MG63 (cell line): ENCODE results near the gene TUBB8B. TPM values are rescaled to one million over a fixed set of nuclear protein-coding genes. Genes with fewer than 3 reads are reported as not detected.
"Not testable (repeated sequence)": the region's sequence is repeated elsewhere in the genome, so short reads cannot be mapped to it uniquely, and the experiment has no call there.

ENCODE experiments used
- DNase-seq: peaks from one replicate; pipeline ENCODE4 v3.0.0-alpha.2; 2020
- H3K27me3 ChIP-seq: fragments of 250-450 bp; sonication (Bioruptor Pico); 2 replicates; pipeline ENCODE4 v1.5.1; 2020; ENCODE audit warnings: mild to moderate bottlenecking, moderate library complexity
- H3K36me3 ChIP-seq: fragments of 250-450 bp; sonication (Bioruptor Pico); 2 replicates; pipeline ENCODE4 v1.5.1; 2020; ENCODE audit warnings: mild to moderate bottlenecking, moderate library complexity
- H3K4me3 ChIP-seq: fragments of 250-450 bp; sonication (Bioruptor Pico); 2 replicates; pipeline ENCODE4 v1.5.1; 2020; ENCODE audit warnings: mild to moderate bottlenecking, moderate library complexity
- H3K9me3 ChIP-seq: fragments of 250-450 bp; sonication (Bioruptor Pico); 2 replicates; pipeline ENCODE4 v1.5.1; 2020; ENCODE audit warnings: mild to moderate bottlenecking, moderate library complexity
- total RNA-seq: library from RNA; depleted of rRNA; stranded (reverse); fragments of >200 nt; shearing (Covaris generic); gene quantifications from 2 replicates; pipeline ENCODE4 v1.2.3, GENCODE V29; 2014; ENCODE audit warnings: low replicate concordance; rRNA removed

TUBB8B gene
- not detected in 2 replicates for total RNA-seq

DNA sequence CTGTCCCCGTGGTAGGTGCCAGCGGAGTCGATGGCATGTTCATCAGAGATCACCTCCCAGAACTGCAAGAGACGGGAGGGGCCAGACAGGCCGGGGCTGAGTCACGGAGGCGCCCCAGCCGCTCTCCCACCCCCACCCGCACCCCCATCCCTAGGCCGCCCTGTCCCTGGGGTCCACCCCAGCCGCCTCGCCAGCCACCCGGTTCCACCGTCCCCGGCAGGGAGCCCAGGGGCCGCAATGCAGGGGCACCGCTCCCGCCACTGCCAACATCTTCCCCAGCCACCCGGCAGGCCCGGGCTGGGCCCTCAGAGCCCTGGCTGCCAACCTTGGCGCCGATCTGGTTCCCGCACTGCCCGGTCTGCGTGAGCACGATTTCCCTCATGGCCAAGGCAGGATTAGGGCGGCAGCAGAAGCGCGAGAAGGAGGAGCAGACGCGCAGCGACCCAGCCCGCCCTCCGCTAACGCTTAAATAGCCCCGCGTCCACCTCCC is at the start of gene TUBB8B:
TSS of gene TUBB8B (minus strand) at position 440 of the 490 bp plus-strand sequence. CDS start at position 382, 58 bp downstream.
- H3K4me3 ChIP-seq, DNase-seq, H3K36me3 ChIP-seq: not testable (repeated sequence)

DNA sequence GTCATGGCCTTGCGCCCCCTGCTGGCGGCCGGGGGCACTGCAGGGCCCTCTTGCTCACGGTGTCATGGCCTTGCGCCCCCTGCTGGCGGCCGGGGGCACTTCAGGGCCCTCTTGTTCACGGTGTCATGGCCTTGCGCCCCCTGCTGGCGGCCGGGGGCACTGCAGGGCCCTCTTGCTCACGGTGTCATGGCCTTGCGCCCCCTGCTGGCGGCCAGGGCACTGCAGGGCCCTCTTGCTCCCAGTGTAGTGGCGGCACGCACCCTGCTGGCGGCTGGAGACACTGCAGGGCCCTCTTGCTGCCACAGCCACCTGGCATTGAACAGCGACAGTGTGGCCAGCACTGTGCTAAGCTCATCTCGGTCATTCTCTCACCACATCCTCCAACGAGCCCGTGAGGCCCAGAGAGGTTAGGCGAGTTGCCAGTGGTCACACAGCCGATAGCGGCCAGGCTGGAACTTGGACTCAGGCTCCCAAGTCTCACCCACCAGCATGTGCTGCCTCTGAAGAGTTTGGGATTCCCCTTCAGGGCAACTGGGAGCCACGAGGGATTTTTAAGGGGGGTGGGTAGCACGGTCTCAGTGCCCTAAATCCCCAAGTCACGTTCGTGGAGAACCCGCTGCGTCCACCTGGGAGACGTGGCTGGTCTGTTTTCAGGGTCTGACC is 48.0 kb upstream of the TUBB8B start:
- H3K27me3 ChIP-seq, H3K4me3 ChIP-seq, DNase-seq, H3K9me3 ChIP-seq, H3K36me3 ChIP-seq: not testable (repeated sequence)

More for the DNA sequence above, at the start of gene TUBB8B:
- not testable (repeated sequence) for H3K27me3 ChIP-seq, H3K9me3 ChIP-seq

DNA sequence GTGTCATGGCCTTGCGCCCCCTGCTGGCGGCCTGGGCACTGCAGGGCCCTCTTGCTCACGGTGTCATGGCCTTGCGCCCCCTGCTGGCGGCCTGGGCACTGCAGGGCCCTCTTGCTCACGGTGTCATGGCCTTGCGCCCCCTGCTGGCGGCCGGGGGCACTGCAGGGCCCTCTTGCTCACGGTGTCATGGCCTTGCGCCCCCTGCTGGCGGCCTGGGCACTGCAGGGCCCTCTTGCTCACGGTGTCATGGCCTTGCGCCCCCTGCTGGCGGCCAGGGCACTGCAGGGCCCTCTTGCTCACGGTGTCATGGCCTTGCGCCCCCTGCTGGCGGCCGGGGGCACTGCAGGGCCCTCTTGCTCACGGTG is 47.3 kb upstream of the TUBB8B start:
- H3K9me3 ChIP-seq, H3K36me3 ChIP-seq, DNase-seq, H3K27me3 ChIP-seq, H3K4me3 ChIP-seq: not testable (repeated sequence)

DNA sequence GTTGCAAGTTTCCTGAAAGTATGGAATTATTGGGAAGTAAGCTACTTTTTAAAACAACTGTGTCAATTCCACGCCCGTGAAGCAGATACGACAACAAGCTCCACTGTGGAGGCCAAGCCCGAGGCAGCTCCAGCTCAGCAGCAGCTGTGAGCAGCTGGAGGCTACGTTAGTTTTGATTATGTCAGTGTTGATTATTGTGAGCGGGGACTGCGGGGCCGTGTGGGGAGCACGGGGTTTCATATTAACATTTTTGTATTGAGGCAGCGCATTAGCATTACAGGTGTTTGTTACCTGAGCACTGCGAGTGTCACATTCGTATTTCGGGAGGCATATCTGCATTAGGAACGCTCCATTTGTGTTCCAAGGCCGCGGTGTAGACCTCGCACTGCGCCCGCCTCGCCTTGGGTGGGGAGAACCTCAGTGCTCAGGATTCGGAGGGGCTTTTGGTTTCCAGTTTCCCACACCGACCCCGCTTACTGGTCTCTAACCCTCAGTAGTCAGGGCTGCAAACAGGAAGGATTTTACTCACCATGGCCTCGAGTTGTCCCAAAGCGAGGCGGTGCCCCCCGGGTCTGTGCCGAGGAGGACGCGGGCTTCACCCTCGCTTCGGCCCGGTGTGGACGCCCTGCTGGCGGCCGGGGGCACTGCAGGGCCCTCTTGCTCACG is 46.8 kb upstream of the TUBB8B start:
- not testable (repeated sequence) for H3K36me3 ChIP-seq, H3K27me3 ChIP-seq, H3K4me3 ChIP-seq, H3K9me3 ChIP-seq
- peak; percentile 17 for DNase-seq

DNA sequence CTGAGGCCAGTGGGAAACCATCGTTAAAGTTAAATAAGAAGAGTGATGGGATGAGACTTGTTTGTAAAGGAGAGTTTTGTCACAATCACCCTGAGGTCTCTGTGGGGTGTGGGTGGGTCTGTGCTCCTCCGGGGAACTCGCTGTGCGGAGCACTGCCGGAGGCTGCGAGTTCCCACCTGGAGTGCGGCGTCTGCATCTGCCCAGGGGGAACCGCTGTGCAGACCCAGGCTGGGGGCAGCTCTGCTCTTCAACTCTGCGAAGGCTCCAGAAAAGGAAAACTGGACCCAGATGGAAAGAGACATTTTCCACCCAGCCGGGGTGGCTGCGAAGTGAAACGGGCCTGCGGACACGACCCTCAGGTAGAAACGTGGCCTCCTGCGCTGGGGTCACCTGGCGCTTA is 46.2 kb upstream of the TUBB8B start:
- H3K9me3 ChIP-seq, DNase-seq, H3K4me3 ChIP-seq: not testable (repeated sequence)

DNA sequence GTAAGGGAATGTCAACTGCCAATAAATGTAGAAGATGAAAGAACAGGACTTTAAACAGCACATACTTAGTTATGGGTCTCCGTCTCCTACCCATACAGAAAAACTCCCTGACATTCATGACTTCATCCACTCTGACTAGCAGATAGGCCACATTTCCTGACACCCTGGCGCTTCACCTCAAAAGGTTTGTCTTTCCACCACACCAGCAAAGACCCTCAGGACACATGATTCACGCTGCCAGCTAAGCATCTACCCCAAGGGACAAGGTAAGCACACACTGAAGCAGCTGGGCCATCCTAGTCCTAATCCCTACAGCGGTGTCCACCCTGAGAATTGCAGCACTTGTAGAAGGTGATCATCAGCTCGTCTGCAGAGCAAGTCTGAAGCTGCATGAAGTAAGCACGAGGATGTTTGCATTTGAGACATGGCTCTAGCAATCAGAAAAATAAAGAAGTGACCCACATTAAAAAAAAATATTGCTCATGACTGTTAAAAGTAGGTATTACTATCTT is 44.5 kb upstream of the TUBB8B start:
- not testable (repeated sequence) for H3K4me3 ChIP-seq, H3K27me3 ChIP-seq, DNase-seq, H3K36me3 ChIP-seq, H3K9me3 ChIP-seq

More for the DNA sequence above, 46.2 kb upstream of the TUBB8B start:
- not testable (repeated sequence) for H3K36me3 ChIP-seq, H3K27me3 ChIP-seq

DNA sequence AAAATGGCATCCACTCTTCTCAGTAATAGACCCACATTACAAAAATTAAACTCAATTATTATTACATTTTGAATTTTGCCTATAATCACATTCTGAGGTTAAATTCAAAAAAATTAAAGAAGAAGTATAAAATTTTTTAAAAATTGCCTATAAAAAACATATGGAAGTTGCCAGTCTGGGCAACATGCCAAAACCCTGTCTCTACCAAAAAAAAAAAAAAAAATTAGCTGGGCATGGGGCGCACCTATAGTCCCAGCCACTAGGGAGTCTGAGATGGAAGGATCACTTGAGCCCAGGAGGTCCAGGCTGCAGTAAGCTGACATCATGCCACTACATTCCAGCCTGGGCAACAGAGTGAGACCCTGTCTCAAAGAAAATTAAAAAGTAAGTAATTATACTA is 42.1 kb upstream of the TUBB8B start:
- not testable (repeated sequence) for DNase-seq

DNA sequence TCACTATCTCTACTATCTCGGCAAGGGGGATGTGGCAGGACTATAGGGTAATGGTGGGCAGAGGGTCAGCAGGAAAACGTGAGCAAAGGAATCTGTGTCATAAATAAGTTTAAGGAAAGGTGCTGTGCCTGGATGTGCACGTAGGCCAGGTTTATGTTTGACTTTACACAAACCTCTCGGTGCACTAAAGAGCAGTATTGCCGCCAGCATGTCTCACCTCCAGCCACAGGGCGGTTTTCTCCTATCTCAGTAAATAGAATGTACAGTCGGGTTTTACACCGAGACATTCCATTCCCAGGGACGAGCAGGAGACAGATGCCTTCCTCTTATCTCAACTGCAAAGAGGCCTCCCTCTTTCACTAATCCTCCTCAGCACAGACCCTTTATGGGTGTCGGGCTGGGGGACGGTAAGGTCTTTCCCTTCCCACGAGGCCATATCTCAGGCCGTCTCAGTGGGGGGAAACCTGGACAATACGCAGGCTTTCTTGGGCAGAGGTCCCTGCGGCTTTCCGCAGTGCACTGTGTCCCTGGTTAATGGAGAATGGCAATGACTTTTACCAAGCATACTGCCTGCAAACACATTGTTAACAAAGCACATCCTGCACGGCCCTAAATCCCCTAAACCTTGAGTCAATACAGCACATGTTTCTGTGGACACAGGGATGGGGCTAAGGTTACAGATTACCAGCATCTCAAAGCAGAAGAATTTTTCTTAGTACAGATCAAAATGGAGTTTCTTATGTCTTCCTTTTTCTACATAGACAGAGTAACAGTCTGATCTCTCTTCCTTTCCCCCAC is 41.2 kb upstream of the TUBB8B start:
- H3K27me3 ChIP-seq, DNase-seq, H3K36me3 ChIP-seq, H3K4me3 ChIP-seq, H3K9me3 ChIP-seq: not testable (repeated sequence)

More for the DNA sequence above, 42.1 kb upstream of the TUBB8B start:
- not testable (repeated sequence) for H3K4me3 ChIP-seq, H3K9me3 ChIP-seq, H3K27me3 ChIP-seq, H3K36me3 ChIP-seq

DNA sequence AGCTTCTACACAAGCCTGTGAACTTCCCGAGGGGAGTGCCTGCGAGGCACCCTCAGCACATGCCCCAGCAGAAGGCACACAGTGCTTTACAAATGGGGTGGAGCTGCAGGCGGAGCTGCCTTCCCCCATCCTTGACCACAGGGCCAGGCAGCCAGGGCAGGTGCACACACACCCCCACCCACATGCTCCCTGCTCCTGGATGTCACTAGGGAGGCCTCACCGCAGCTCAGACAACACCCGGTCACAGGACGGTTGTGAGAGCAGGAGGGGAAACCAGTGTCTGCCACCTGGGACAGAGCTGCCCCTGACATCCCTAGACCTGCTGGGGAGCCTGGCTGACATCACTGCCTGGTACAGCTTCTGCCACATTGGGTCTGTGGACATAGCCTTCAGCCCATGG is 39.7 kb upstream of the TUBB8B start:
- not testable (repeated sequence) for DNase-seq, H3K27me3 ChIP-seq, H3K36me3 ChIP-seq, H3K4me3 ChIP-seq, H3K9me3 ChIP-seq

DNA sequence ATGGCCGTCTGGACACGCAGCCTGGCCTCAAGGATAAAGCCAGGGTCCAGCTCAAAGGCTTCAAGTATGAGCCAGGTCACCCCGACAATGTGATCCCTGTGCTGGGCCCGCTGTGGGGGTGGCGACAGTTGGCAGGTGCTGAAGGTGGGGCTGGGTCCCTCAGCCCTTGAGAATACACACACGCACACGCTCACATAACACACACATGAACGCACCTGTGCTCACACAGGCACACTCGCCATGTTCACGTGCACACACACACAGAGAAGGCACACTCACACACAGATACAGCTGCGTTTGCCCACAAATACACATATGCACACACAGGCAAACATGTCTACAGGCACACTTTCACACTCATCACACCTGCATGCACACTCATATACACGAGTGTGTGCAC is 35.4 kb upstream of the TUBB8B start:
- not testable (repeated sequence) for H3K27me3 ChIP-seq, H3K9me3 ChIP-seq, DNase-seq, H3K4me3 ChIP-seq, H3K36me3 ChIP-seq

DNA sequence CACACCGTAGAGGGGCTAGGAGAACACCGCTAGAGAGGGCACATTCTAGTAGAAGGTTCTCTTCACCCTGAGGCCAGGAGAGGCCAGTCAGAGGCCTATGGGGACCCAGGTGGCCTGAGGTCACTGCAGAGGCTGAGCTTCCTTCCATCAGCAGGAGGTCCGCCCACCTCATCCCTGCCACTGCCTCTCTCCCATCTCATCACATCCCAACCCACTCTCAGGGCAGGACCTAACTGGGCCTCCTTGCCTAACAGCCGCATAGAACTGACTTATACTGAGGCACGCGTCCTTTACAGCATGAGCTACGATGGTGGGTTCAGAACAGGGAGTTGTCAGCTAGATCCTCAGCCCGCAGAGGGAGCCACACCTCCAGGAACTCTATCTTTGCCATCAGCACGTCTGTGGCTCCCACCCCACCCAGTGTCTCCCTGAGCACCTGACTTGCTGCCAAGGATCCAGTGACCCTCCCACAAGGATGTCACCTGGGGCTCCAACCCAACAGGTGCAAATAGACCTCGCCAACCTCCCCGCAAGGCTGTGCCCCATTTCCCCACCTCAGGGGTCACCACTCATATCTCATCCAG is 33.3 kb upstream of the TUBB8B start:
- DNase-seq, H3K4me3 ChIP-seq, H3K36me3 ChIP-seq, H3K9me3 ChIP-seq, H3K27me3 ChIP-seq: not testable (repeated sequence)

DNA sequence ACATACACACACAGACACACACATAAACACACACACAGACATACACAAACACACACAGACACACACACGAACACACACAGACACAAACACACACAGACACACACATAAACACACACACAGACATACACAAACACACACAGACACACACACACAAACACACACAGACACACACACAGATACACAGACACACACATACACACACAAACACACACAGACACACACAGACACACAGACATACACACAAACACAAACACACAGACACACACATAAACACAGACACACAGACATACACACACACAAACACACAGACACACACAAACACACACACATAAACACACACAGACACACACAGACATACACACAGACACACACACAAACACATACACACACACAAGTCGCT is 31.5 kb upstream of the TUBB8B start:
- not testable (repeated sequence) for H3K9me3 ChIP-seq, H3K27me3 ChIP-seq, H3K4me3 ChIP-seq, H3K36me3 ChIP-seq, DNase-seq

DNA sequence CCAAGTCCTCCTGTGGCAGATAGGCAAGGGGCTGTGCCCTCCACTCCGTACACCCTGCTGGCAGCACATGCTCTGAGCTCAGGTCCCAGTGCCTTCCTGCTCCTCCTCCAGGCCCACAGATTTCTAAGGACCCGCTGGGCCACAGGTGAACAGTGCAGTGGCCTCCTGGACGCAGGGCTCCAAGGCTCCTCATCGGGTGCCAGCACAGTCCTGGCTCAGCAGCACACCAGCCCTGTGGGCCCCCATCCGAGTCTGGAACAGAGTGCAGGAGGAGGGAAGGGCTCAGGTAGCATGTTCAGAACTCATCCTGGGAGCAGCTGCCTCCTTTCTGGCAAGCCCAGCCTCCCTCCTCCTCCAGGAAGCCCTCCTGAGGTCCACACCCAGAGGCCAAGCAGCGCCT is 30.8 kb upstream of the TUBB8B start:
- not testable (repeated sequence) for H3K4me3 ChIP-seq, H3K36me3 ChIP-seq, H3K9me3 ChIP-seq, DNase-seq, H3K27me3 ChIP-seq

DNA sequence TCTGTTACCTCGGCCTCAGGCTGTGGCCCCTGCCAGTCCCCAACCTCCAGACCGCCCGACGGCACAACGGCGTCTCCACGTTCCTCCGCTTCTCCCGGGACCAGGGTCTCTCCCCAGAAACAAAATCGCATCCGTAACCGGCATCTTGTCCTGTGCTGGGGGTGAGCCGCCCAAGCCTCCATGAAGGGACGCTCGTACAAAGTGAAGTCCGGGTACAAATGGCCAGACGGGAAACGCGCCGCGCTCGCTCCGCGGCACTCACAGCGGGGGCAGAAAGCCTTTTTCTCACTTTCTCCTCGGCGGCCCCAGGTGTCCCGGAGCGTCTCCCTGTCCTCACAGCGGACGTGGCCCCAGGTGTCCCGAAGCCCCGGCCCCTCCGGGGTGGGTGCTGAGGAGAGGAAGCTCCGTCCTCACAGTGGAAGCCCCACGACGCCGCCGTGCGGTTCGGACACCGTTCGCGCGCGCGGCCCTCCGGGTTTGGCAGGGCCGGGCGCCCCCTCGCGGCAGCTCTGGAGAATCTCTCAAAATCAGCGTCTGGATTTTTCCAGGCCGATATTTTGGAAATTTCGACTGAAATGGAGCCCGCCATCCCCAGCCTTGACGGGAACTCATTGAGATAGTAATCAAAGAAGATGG is 26.2 kb upstream of the TUBB8B start:
- H3K4me3 ChIP-seq, H3K27me3 ChIP-seq, H3K9me3 ChIP-seq, DNase-seq, H3K36me3 ChIP-seq: not testable (repeated sequence)

DNA sequence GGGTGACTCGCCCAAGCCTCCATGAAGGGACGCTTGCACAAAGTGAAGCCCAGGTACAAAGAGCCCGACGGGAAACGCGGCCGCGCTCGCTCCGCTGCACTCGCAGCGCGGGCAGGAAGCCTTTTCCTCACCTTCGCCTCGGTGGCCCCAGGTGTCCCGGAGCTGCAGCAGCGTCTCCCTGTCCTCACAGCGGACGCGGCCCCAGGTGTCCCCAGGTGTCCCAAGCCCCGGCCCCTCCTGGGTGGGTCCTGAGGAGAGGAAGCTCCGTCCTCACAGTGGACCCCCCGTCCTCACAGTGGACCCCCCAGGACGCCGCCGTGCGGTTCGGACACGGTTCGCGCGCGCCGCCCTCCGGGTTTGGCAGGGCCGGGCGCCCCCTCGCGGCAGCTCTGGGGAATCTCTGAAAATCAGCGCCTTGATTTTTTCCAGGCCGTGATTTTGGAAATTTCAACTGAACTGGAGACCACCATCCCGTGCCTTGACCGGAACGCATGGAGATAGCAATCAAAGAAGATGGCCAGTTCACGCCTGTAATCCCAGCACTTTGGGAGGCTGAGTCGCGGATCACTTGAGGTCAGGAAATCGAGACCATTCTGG is 23.9 kb upstream of the TUBB8B start:
- not testable (repeated sequence) for DNase-seq, H3K36me3 ChIP-seq, H3K4me3 ChIP-seq, H3K27me3 ChIP-seq, H3K9me3 ChIP-seq

DNA sequence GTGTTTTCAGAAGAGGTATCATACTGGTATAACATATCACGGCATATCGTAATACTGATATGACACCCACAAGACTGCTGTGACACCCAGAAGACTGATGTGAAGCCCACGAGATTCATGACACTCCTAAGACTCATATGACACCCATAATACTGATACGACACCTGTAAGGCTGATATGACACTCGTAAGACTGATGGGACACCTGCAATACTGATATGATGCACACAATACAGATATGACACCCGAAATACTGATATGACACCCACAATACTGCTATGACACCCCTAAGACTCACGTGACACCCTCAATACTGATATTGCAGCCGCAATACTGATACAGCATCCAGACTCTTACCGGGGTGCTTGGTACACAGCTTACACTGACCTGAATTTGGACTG is 18.3 kb upstream of the TUBB8B start:
- not testable (repeated sequence) for H3K27me3 ChIP-seq, H3K4me3 ChIP-seq, H3K36me3 ChIP-seq, H3K9me3 ChIP-seq, DNase-seq
